ENCODE measurements around the gene MXRA8. TPM values are rescaled to one million over a fixed set of nuclear protein-coding genes. Genes with fewer than 3 reads are reported as not detected.

MXRA8 gene
- polyA plus RNA-seq, 1 donor = 346 TPM

- WGBS (ENCODE audit: insufficient coverage, low lambda C conversion rate) = no CpG with 5 or more reads among the region's 122 CpGs
- peaks cover 23% of the 10 kb centered on the region for H3K36me3 ChIP-seq (ENCODE audit: control insufficient read depth, insufficient read depth, low read length)
- no peaks in the 10 kb centered on the region for H3K27me3 ChIP-seq (ENCODE audit: control insufficient read depth, insufficient read depth, low read length)
- no peaks in the 10 kb centered on the region for H3K9me3 ChIP-seq (ENCODE audit: control insufficient read depth, low read depth, low read length)
- DNase-seq = peak; percentile 56 to 80
- peak within 1 kb of the TSS; percentile 63 for H3K4me3 ChIP-seq (ENCODE audit: low read length)
- H3K4me1 ChIP-seq (ENCODE audit: control insufficient read depth, insufficient read depth, low read length) = peaks cover 63% of the 10 kb centered on the region
- H3K27ac ChIP-seq (ENCODE audit: low read length) = peak within 1 kb of the TSS; percentile 75
Observed at GRCh38 chr1:1349256-1350012, 8.9 kb downstream of the MXRA8 start, which contains the start of gene DVL1. DVL1 (minus strand) TSS chr1:1349418; CDS start chr1:1349065, 353 bp downstream.

GRCh38 chr1:1348420-1349255 lies 9.7 kb downstream of the MXRA8 start:
- no peaks in the 10 kb centered on the region for H3K27me3 ChIP-seq (ENCODE audit: control insufficient read depth, insufficient read depth, low read length)
- H3K9me3 ChIP-seq (ENCODE audit: control insufficient read depth, low read depth, low read length) = no peaks in the 10 kb centered on the region
- WGBS (ENCODE audit: insufficient coverage, low lambda C conversion rate) = no CpG with 5 or more reads among the region's 109 CpGs
- DNase-seq = peak; percentile 51 to 65
- peaks cover 59% of the 10 kb centered on the region for H3K4me1 ChIP-seq (ENCODE audit: control insufficient read depth, insufficient read depth, low read length)
- peak overlapping the region; percentile 63 for H3K4me3 ChIP-seq (ENCODE audit: low read length)
- H3K27ac ChIP-seq (ENCODE audit: low read length) = peak overlapping the region; percentile 75
- H3K36me3 ChIP-seq (ENCODE audit: control insufficient read depth, insufficient read depth, low read length) = peaks cover 16% of the 10 kb centered on the region

- peak overlapping the region; percentile 75 for H3K27ac ChIP-seq (ENCODE audit: low read length)
- H3K36me3 ChIP-seq (ENCODE audit: control insufficient read depth, insufficient read depth, low read length) = peaks cover 8% of the 10 kb centered on the region
- no peaks in the 10 kb centered on the region for H3K9me3 ChIP-seq (ENCODE audit: control insufficient read depth, low read depth, low read length)
- peaks cover 52% of the 10 kb centered on the region for H3K4me1 ChIP-seq (ENCODE audit: control insufficient read depth, insufficient read depth, low read length)
- H3K4me3 ChIP-seq (ENCODE audit: low read length) = peak overlapping the region; percentile 43
- no peaks in the 10 kb centered on the region for H3K27me3 ChIP-seq (ENCODE audit: control insufficient read depth, insufficient read depth, low read length)
- DNase-seq = peak; percentile 64 to 74
- no CpG with 5 or more reads among the region's 26 CpGs for WGBS (ENCODE audit: insufficient coverage, low lambda C conversion rate)
Observed at GRCh38 chr1:1347663-1348419, 10.5 kb downstream of the MXRA8 start.

- no CpG with 5 or more reads among the region's 10 CpGs for WGBS (ENCODE audit: insufficient coverage, low lambda C conversion rate)
- peaks cover 4% of the 10 kb centered on the region for H3K36me3 ChIP-seq (ENCODE audit: control insufficient read depth, insufficient read depth, low read length)
- no peaks in the 10 kb centered on the region for H3K27me3 ChIP-seq (ENCODE audit: control insufficient read depth, insufficient read depth, low read length)
- no peaks in the 10 kb centered on the region for H3K9me3 ChIP-seq (ENCODE audit: control insufficient read depth, low read depth, low read length)
- H3K4me1 ChIP-seq (ENCODE audit: control insufficient read depth, insufficient read depth, low read length) = peaks cover 45% of the 10 kb centered on the region
- H3K4me3 ChIP-seq (ENCODE audit: low read length) = peak overlapping the region; percentile 43
- H3K27ac ChIP-seq (ENCODE audit: low read length) = peak overlapping the region; percentile 75
- no peak for DNase-seq
Observed at GRCh38 chr1:1347026-1347595, 11.2 kb downstream of the MXRA8 start.

GRCh38 chr1:1346501-1346890 lies 11.9 kb downstream of the MXRA8 start:
- H3K27me3 ChIP-seq (ENCODE audit: control insufficient read depth, insufficient read depth, low read length) = no peaks in the 10 kb centered on the region
- H3K27ac ChIP-seq (ENCODE audit: low read length) = no peak overlapping the region
- H3K4me1 ChIP-seq (ENCODE audit: control insufficient read depth, insufficient read depth, low read length) = peaks cover 39% of the 10 kb centered on the region
- no peak overlapping the region for H3K4me3 ChIP-seq (ENCODE audit: low read length)
- H3K36me3 ChIP-seq (ENCODE audit: control insufficient read depth, insufficient read depth, low read length) = peaks cover 8% of the 10 kb centered on the region
- no peak for DNase-seq
- no CpG with 5 or more reads among the region's 10 CpGs for WGBS (ENCODE audit: insufficient coverage, low lambda C conversion rate)
- H3K9me3 ChIP-seq (ENCODE audit: control insufficient read depth, low read depth, low read length) = no peaks in the 10 kb centered on the region

GRCh38 chr1:1345860-1346500 lies 12.4 kb downstream of the MXRA8 start:
- no peaks in the 10 kb centered on the region for H3K27me3 ChIP-seq (ENCODE audit: control insufficient read depth, insufficient read depth, low read length)
- WGBS (ENCODE audit: insufficient coverage, low lambda C conversion rate) = no CpG with 5 or more reads among the region's 12 CpGs
- H3K4me1 ChIP-seq (ENCODE audit: control insufficient read depth, insufficient read depth, low read length) = peaks cover 37% of the 10 kb centered on the region
- no peak overlapping the region for H3K27ac ChIP-seq (ENCODE audit: low read length)
- H3K4me3 ChIP-seq (ENCODE audit: low read length) = no peak overlapping the region
- H3K36me3 ChIP-seq (ENCODE audit: control insufficient read depth, insufficient read depth, low read length) = peaks cover 13% of the 10 kb centered on the region
- H3K9me3 ChIP-seq (ENCODE audit: control insufficient read depth, low read depth, low read length) = no peaks in the 10 kb centered on the region
- DNase-seq = no peak

GRCh38 chr1:1345384-1345783 lies 13.0 kb downstream of the MXRA8 start:
- no peak for DNase-seq
- H3K9me3 ChIP-seq (ENCODE audit: control insufficient read depth, low read depth, low read length) = no peaks in the 10 kb centered on the region
- no peaks in the 10 kb centered on the region for H3K27me3 ChIP-seq (ENCODE audit: control insufficient read depth, insufficient read depth, low read length)
- H3K4me3 ChIP-seq (ENCODE audit: low read length) = no peak overlapping the region
- WGBS (ENCODE audit: insufficient coverage, low lambda C conversion rate) = no CpG with 5 or more reads among the region's 16 CpGs
- H3K4me1 ChIP-seq (ENCODE audit: control insufficient read depth, insufficient read depth, low read length) = peaks cover 37% of the 10 kb centered on the region
- H3K36me3 ChIP-seq (ENCODE audit: control insufficient read depth, insufficient read depth, low read length) = peaks cover 19% of the 10 kb centered on the region
- no peak overlapping the region for H3K27ac ChIP-seq (ENCODE audit: low read length)

GRCh38 chr1:1344655-1345361 lies 13.5 kb downstream of the MXRA8 start:
- Histone ChIP-seq H3K9me3 (ENCODE audit: control insufficient read depth, low read depth, low read length) (no peaks in the 10 kb centered on the region), H3K27me3 (ENCODE audit: control insufficient read depth, insufficient read depth, low read length) (no peaks in the 10 kb centered on the region), H3K27ac (ENCODE audit: low read length) (no peak overlapping the region), H3K4me1 (ENCODE audit: control insufficient read depth, insufficient read depth, low read length) (peaks cover 37% of the 10 kb centered on the region), H3K36me3 (ENCODE audit: control insufficient read depth, insufficient read depth, low read length) (peaks cover 24% of the 10 kb centered on the region), H3K4me3 (ENCODE audit: low read length) (no peak overlapping the region)
- no peak for DNase-seq
- no CpG with 5 or more reads among the region's 15 CpGs for WGBS (ENCODE audit: insufficient coverage, low lambda C conversion rate)

- Histone ChIP-seq H3K27me3 (ENCODE audit: control insufficient read depth, insufficient read depth, low read length) (no peaks in the 10 kb centered on the region), H3K4me3 (ENCODE audit: low read length) (no peak overlapping the region), H3K9me3 (ENCODE audit: control insufficient read depth, low read depth, low read length) (no peaks in the 10 kb centered on the region), H3K36me3 (ENCODE audit: control insufficient read depth, insufficient read depth, low read length) (peaks cover 28% of the 10 kb centered on the region), H3K27ac (ENCODE audit: low read length) (no peak overlapping the region), H3K4me1 (ENCODE audit: control insufficient read depth, insufficient read depth, low read length) (peaks cover 37% of the 10 kb centered on the region)
- DNase-seq = no peak
- WGBS (ENCODE audit: insufficient coverage, low lambda C conversion rate) = no CpG with 5 or more reads among the region's 24 CpGs
Observed at GRCh38 chr1:1343811-1344421, 14.4 kb downstream of the MXRA8 start.
